GM12873 (cell line): ENCODE data around the gene KMT5C.

Experiments used
- CTCF ChIP-seq: IDR thresholded peaks from 2 replicates; pipeline ENCODE4 v1.5.1; 2012; ENCODE audit warnings: low read depth, mild to moderate bottlenecking, moderate library complexity, low read length, control low read depth; ENCODE audit not compliant: insufficient read depth; ENCODE audit errors: missing control alignments

KMT5C gene

GRCh38 chr19:55319785-55320184 is 19.9 kb upstream of the KMT5C start:
- TF ChIP-seq CTCF, result no peak

- TF ChIP-seq CTCF, result no peak
These were observed 18.7 kb upstream of the KMT5C start for GRCh38 chr19:55320844-55321419.

- TF ChIP-seq CTCF, result no peak
These were observed 18.1 kb upstream of the KMT5C start for GRCh38 chr19:55321466-55322137.

GRCh38 chr19:55322204-55322885 is 17.3 kb upstream of the KMT5C start:
- TF ChIP-seq CTCF, result no peak

GRCh38 chr19:55324662-55325061 is 15.0 kb upstream of the KMT5C start:
- no peak for TF ChIP-seq CTCF

GRCh38 chr19:55325172-55325571 is 14.5 kb upstream of the KMT5C start, which contains the start of gene TMEM150B:
Gene TMEM150B (minus strand): TSS chr19:55325341. CDS start chr19:55321036, 4,305 bp downstream.
- no peak for TF ChIP-seq CTCF

GRCh38 chr19:55333870-55334269 is 5.8 kb upstream of the KMT5C start:
- no peak for TF ChIP-seq CTCF
